Dedifferentiated amniotic fluid mesenchymal stem cell (primary cell): ENCODE results near the gene SV2C.

ENCODE experiments used
- DNase-seq: peaks from one replicate; pipeline ENCODE4 v3.0.0-alpha.2; 2016; ENCODE audit errors: extremely low spot score

Gene SV2C

GRCh38 chr5:76099286-76099702 lies 16.1 kb downstream of the SV2C start:
- no peak for DNase-seq

GRCh38 chr5:76099756-76100155 lies 16.6 kb downstream of the SV2C start:
- DNase-seq: no peak

- no peak for DNase-seq
Measured at GRCh38 chr5:76104027-76104426, 20.8 kb downstream of the SV2C start.

GRCh38 chr5:76106149-76106548 lies 23.0 kb downstream of the SV2C start:
- no peak for DNase-seq

GRCh38 chr5:76111477-76112174 lies 28.4 kb downstream of the SV2C start:
- no peak for DNase-seq

- DNase-seq: no peak
Measured at GRCh38 chr5:76113103-76113502, 29.9 kb downstream of the SV2C start.

- no peak for DNase-seq
Measured at GRCh38 chr5:76114179-76114851, 31.1 kb downstream of the SV2C start.

- no peak for DNase-seq
Measured at GRCh38 chr5:76125346-76125745, 42.2 kb downstream of the SV2C start.

GRCh38 chr5:76125888-76126287 lies 42.7 kb downstream of the SV2C start:
- DNase-seq: no peak

- DNase-seq: no peak
Measured at GRCh38 chr5:76134003-76134402, 50.8 kb downstream of the SV2C start.

- DNase-seq: no peak
Measured at GRCh38 chr5:76134646-76135045, 51.5 kb downstream of the SV2C start.

GRCh38 chr5:76137887-76138542 lies 54.8 kb downstream of the SV2C start:
- no peak for DNase-seq

- no peak for DNase-seq
Measured at GRCh38 chr5:76143884-76144283, 60.7 kb downstream of the SV2C start.

GRCh38 chr5:76144513-76145274 lies 61.5 kb downstream of the SV2C start:
- no peak for DNase-seq

GRCh38 chr5:76145945-76146344 lies 62.8 kb downstream of the SV2C start:
- DNase-seq: no peak

GRCh38 chr5:76149636-76150035 lies 66.5 kb downstream of the SV2C start:
- no peak for DNase-seq

- no peak for DNase-seq
Measured at GRCh38 chr5:76152161-76152560, 69.0 kb downstream of the SV2C start.

- no peak for DNase-seq
Measured at GRCh38 chr5:76152700-76153099, 69.5 kb downstream of the SV2C start.

GRCh38 chr5:76153271-76153670 lies 70.1 kb downstream of the SV2C start:
- DNase-seq: no peak

- no peak for DNase-seq
Measured at GRCh38 chr5:76154009-76154690, 71.0 kb downstream of the SV2C start.

GRCh38 chr5:76155536-76155935 lies 72.4 kb downstream of the SV2C start:
- DNase-seq: no peak

GRCh38 chr5:76162335-76162734 lies 79.2 kb downstream of the SV2C start:
- DNase-seq: no peak
